HCT116 (cell line): Measurements from ENCODE around the gene MTURN. TPM values are rescaled to one million over a fixed set of nuclear protein-coding genes. Genes with fewer than 3 reads are reported as not detected.

Experiments
- ATAC-seq: fragments of 200-7000 bp; cut with Tn5 transposase; 2 replicates; pipeline ENCODE4 v1.9.1; 2020; ENCODE audit warnings: mild to moderate bottlenecking, moderate library complexity
- BruUV-seq: library from RNA; stranded (reverse); fragments of 400-500 nt; replicated peaks from 2 replicates; lab custom pipeline; 2021; lab: Mats Ljungman, UMichigan
- CTCF ChIA-PET: fragments of 300-600 bp; sonication (Branson Sonifier 250); formaldehyde crosslinking; loops from one replicate; lab custom pipeline; 2021; ENCODE audit warnings: antibody characterized with exemption; lab: Charles Lee
- POLR2A ChIA-PET: fragments of 300-600, 350-600 bp; sonication (Branson Sonifier 250); formaldehyde crosslinking; loops from one replicate; lab custom pipeline; 2021; ENCODE audit warnings: antibody characterized with exemption; lab: Charles Lee
- RAD21 ChIA-PET, 2 experiments: fragments of 300-600 bp; sonication (Branson Sonifier 250); formaldehyde crosslinking; loops; one replicate each; lab custom pipeline; 2023; ENCODE audit warnings: low total read pairs in 2 of 2; ENCODE audit not compliant: uncharacterized antibody in 2 of 2, unreplicated experiment in 2 of 2, low non-redundant PET in 1 of 2; lab: Charles Lee
- DNase-seq: peaks from one replicate; pipeline ENCODE4 v3.0.0-alpha.2; 2010; ENCODE audit warnings: low read depth, low spot score
- H2AFZ ChIP-seq: fragments of 200-600 bp; shearing (Covaris generic), sonication (generic); 2 replicates; pipeline ENCODE4 v1.6.1; 2017; ENCODE audit warnings: low read depth, mixed run types, mixed read lengths, antibody characterized with exemption, low read length; ENCODE audit not compliant: poor library complexity, severe bottlenecking
- H3K27ac ChIP-seq: 2 replicates; pipeline ENCODE4 v1.5.1; 2012; ENCODE audit warnings: low read depth, low read length
- H3K27me3 ChIP-seq: fragments of 200-600 bp; sonication (generic); 2 replicates; pipeline ENCODE4 v1.6.1; 2016; ENCODE audit warnings: mixed run types, low read length, mixed read lengths; ENCODE audit not compliant: insufficient read depth
- H3K36me3 ChIP-seq, 2 experiments: fragments of 200-500 bp in 1 of 2; fragments of 200-600 bp in 1 of 2; sonication (Bioruptor generic) in 1 of 2; sonication (generic) in 1 of 2; 2 replicates each; pipeline versions ENCODE4 v1.5.1 to v1.6.1; 2014 to 2016; ENCODE audit warnings: low read length in 2 of 2, inconsistent platforms in 1 of 2, mixed read lengths in 1 of 2, mixed run types in 1 of 2; ENCODE audit not compliant: insufficient read depth in 2 of 2, control insufficient read depth in 1 of 2
- H3K4me1 ChIP-seq, 2 experiments: fragments of 200-600 bp in 1 of 2; sonication (generic) in 1 of 2; 2 replicates each; pipeline versions ENCODE4 v1.5.1 to v1.6.1; 2012 to 2017; ENCODE audit warnings: low read length in 2 of 2, inconsistent platforms in 1 of 2, mild to moderate bottlenecking in 1 of 2, mixed read lengths in 1 of 2, mixed run types in 1 of 2, moderate library complexity in 1 of 2; ENCODE audit not compliant: insufficient read depth in 2 of 2, control insufficient read depth in 1 of 2
- H3K4me2 ChIP-seq: fragments of 200-600 bp; sonication (generic); 2 replicates; pipeline ENCODE4 v1.6.1; 2017; ENCODE audit warnings: mixed run types, low read length, mixed read lengths
- H3K4me3 ChIP-seq, 2 experiments: fragments of 200-600 bp in 1 of 2; sonication (generic) in 1 of 2; replicated peaks in 1 of 2; 2 replicates each; pipeline ENCODE4 v1.5.1; 2011 to 2016; ENCODE audit warnings: low read length in 2 of 2, control low read depth in 1 of 2, low read depth in 1 of 2, mild to moderate bottlenecking in 1 of 2, mixed read lengths in 1 of 2, mixed run types in 1 of 2
- H3K79me2 ChIP-seq: fragments of 200-600 bp; sonication (generic); 2 replicates; pipeline ENCODE4 v1.6.1; 2017; ENCODE audit warnings: mild to moderate bottlenecking, mixed run types, low read length, moderate library complexity, mixed read lengths; ENCODE audit not compliant: insufficient read depth
- H3K9ac ChIP-seq: fragments of 200-600 bp; sonication (generic); 2 replicates; pipeline ENCODE4 v1.6.1; 2016; ENCODE audit warnings: low read length, mixed read lengths
- H3K9me2 ChIP-seq: fragments of 200-600 bp; sonication (generic), shearing (Covaris generic); 2 replicates; pipeline ENCODE4 v1.6.1; 2017; ENCODE audit warnings: mixed run types, mild to moderate bottlenecking, moderate library complexity; ENCODE audit not compliant: insufficient read depth
- H3K9me3 ChIP-seq, 2 experiments: fragments of 200-500 bp in 1 of 2; fragments of 200-600 bp in 1 of 2; sonication (Bioruptor generic) in 1 of 2; sonication (generic) in 1 of 2; 2 replicates each; pipeline ENCODE4 v1.6.1; 2014 to 2017; ENCODE audit warnings: low read length in 2 of 2, mixed read lengths in 2 of 2, inconsistent platforms in 1 of 2, low read depth in 1 of 2, mild to moderate bottlenecking in 1 of 2, mixed run types in 1 of 2, moderate library complexity in 1 of 2; ENCODE audit not compliant: control insufficient read depth in 1 of 2, insufficient read depth in 1 of 2
- H4K20me1 ChIP-seq: fragments of 200-600 bp; sonication (generic), shearing (Covaris generic); 2 replicates; pipeline ENCODE4 v1.6.1; 2017; ENCODE audit warnings: mixed run types, mild to moderate bottlenecking, moderate library complexity; ENCODE audit not compliant: insufficient read depth
- ATF3 ChIP-seq: IDR thresholded peaks from 2 replicates; pipeline ENCODE4 v1.6.1; 2012
- CBX3 ChIP-seq: IDR thresholded peaks from 2 replicates; pipeline ENCODE4 v1.6.1; 2012; ENCODE audit warnings: low read depth
- CEBPB ChIP-seq: IDR thresholded peaks from 2 replicates; pipeline ENCODE4 v1.6.1; 2012; ENCODE audit warnings: low read depth
- EGR1 ChIP-seq: IDR thresholded peaks from 2 replicates; pipeline ENCODE4 v1.6.1; 2012; ENCODE audit warnings: low read depth
- EZH2 ChIP-seq: fragments of 200-600 bp; sonication (generic); IDR thresholded peaks from 2 replicates; pipeline ENCODE4 v1.6.1; 2017; ENCODE audit warnings: antibody characterized with exemption, mixed run types
- EZH2phosphoT487 ChIP-seq: fragments of 200-600 bp; IDR thresholded peaks from 2 replicates; pipeline ENCODE4 v1.6.1; 2018; ENCODE audit warnings: antibody characterized with exemption, borderline replicate concordance
- FOSL1 ChIP-seq: IDR thresholded peaks from 2 replicates; pipeline ENCODE4 v1.6.1; 2012; ENCODE audit warnings: low read depth
- JUND ChIP-seq: IDR thresholded peaks from 2 replicates; pipeline ENCODE4 v1.6.1; 2012
- POLR2A ChIP-seq: IDR thresholded peaks from 2 replicates; pipeline ENCODE4 v1.7.0; 2011; ENCODE audit warnings: borderline replicate concordance; ENCODE audit not compliant: insufficient read depth, insufficient read length; ENCODE audit errors: extremely low read depth
- POLR2AphosphoS5 ChIP-seq: IDR thresholded peaks from 2 replicates; pipeline ENCODE4 v1.6.1; 2011; ENCODE audit warnings: mild to moderate bottlenecking, low read depth, low read length, moderate library complexity
- RAD21 ChIP-seq: IDR thresholded peaks from 2 replicates; pipeline ENCODE4 v1.6.1; 2012; ENCODE audit warnings: low read depth, mild to moderate bottlenecking
- REST ChIP-seq: IDR thresholded peaks from 2 replicates; pipeline ENCODE4 v1.6.1; 2012; ENCODE audit warnings: low read depth
- SIN3A ChIP-seq: IDR thresholded peaks from 2 replicates; pipeline ENCODE4 v1.6.1; 2012; ENCODE audit warnings: low read depth
- SP1 ChIP-seq: IDR thresholded peaks from 2 replicates; pipeline ENCODE4 v1.6.1; 2012; ENCODE audit warnings: low read depth
- SRF ChIP-seq: IDR thresholded peaks from 2 replicates; pipeline ENCODE4 v1.6.1; 2012; ENCODE audit warnings: low read depth
- TCF7L2 ChIP-seq: IDR thresholded peaks from 2 replicates; pipeline ENCODE4 v1.7.0; 2011; ENCODE audit warnings: borderline replicate concordance, inconsistent platforms; ENCODE audit not compliant: insufficient read depth, insufficient read length; ENCODE audit errors: extremely low read depth
- YY1 ChIP-seq: IDR thresholded peaks from 2 replicates; pipeline ENCODE4 v1.6.1; 2011; ENCODE audit warnings: low read length, low read depth, moderate library complexity, mild to moderate bottlenecking; ENCODE audit not compliant: insufficient replicate concordance; ENCODE audit errors: extremely low read depth
- ZFX ChIP-seq: fragments of 450-650 bp; IDR thresholded peaks from 2 replicates; pipeline ENCODE4 v1.6.1; 2017
- ZNF274 ChIP-seq: fragments of 200-500 bp; sonication (Bioruptor generic); IDR thresholded peaks from 2 replicates; pipeline ENCODE4 v1.6.1; 2014; ENCODE audit warnings: mild to moderate bottlenecking, low read depth, low read length, inconsistent platforms
- intact Hi-C: fragments of 100-400 bp; cut with micrococcal nuclease; formaldehyde crosslinking; loops from 2 replicates; pipeline ENCODE4 v1.10.0; 2022
- total RNA-seq: library from RNA; stranded (reverse); gene quantifications from one replicate; pipeline ENCODE4 v1.2.1, GENCODE V29; 2021; ENCODE audit not compliant: unreplicated experiment
- TF ChIP-seq, protein P1 (sequence below), 3 experiments: fragments of 200-600 bp in 1 of 3; sonication (generic) in 1 of 3; IDR thresholded peaks in 2 of 3; conservative IDR thresholded peaks in 1 of 3; 2 replicates each; pipeline ENCODE4 v1.5.1; 2012 to 2017; ENCODE audit warnings: low read depth in 2 of 3, low read length in 2 of 3, antibody characterized with exemption in 1 of 3, borderline replicate concordance in 1 of 3, control low read depth in 1 of 3, mild to moderate bottlenecking in 1 of 3, mixed read lengths in 1 of 3, mixed run types in 1 of 3, moderate library complexity in 1 of 3; ENCODE audit not compliant: insufficient read depth in 1 of 3
- TF ChIP-seq, protein P2 (sequence below): IDR thresholded peaks from 2 replicates; pipeline ENCODE4 v1.6.1; 2012
- TF ChIP-seq, protein P3 (sequence below): IDR thresholded peaks from 2 replicates; pipeline ENCODE4 v1.6.1; 2011; ENCODE audit warnings: mild to moderate bottlenecking, low read length, moderate library complexity; ENCODE audit not compliant: insufficient replicate concordance; ENCODE audit errors: extremely low read depth

Gene MTURN
- total RNA-seq, 1 experiment from 2014 or later, result 7.5 TPM

GRCh38 chr7:30206491-30206890 lies 71.7 kb downstream of the MTURN start:
- H3K36me3 ChIP-seq, result no peaks in the 10 kb centered on the region
- H3K4me3 ChIP-seq, result 0 out of 4 replicates have a peak overlapping the region, but pooled peaks of 1 of the 2 experiments have one; percentile 3
- peak; percentile 63 for DNase-seq
- ChIA-PET POLR2A (no interaction called here), RAD21 (no interaction called here), CTCF (no interaction called here)
- peak overlapping the region; percentile 72 for H2AFZ ChIP-seq
- H3K9ac ChIP-seq, result peak overlapping the region; percentile 7
- H3K27me3 ChIP-seq, result no peaks in the 10 kb centered on the region
- intact Hi-C loops, result no loop called here
- peaks cover 13 to 17% of the 10 kb centered on the region in 2 experiments for H3K4me1 ChIP-seq
- peak overlapping the region; percentile 19; the same call in 1 of the 2 replicates for H3K27ac ChIP-seq
- no peaks in the 10 kb centered on the region for H4K20me1 ChIP-seq
- no TSS peak for BruUV-seq
- H3K9me2 ChIP-seq, result no peaks in the 10 kb centered on the region
- no peaks in the 10 kb centered on the region for H3K79me2 ChIP-seq
- H3K9me3 ChIP-seq, result no peaks in the 10 kb centered on the region
- peak overlapping the region; percentile 45 for H3K4me2 ChIP-seq
- ATAC-seq, result peak; percentile 92
- no peak for TF ChIP-seq ZFX
- TF ChIP-seq EZH2phosphoT487, result no peak
- TF ChIP-seq, protein P1, sequence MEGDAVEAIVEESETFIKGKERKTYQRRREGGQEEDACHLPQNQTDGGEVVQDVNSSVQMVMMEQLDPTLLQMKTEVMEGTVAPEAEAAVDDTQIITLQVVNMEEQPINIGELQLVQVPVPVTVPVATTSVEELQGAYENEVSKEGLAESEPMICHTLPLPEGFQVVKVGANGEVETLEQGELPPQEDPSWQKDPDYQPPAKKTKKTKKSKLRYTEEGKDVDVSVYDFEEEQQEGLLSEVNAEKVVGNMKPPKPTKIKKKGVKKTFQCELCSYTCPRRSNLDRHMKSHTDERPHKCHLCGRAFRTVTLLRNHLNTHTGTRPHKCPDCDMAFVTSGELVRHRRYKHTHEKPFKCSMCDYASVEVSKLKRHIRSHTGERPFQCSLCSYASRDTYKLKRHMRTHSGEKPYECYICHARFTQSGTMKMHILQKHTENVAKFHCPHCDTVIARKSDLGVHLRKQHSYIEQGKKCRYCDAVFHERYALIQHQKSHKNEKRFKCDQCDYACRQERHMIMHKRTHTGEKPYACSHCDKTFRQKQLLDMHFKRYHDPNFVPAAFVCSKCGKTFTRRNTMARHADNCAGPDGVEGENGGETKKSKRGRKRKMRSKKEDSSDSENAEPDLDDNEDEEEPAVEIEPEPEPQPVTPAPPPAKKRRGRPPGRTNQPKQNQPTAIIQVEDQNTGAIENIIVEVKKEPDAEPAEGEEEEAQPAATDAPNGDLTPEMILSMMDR (IDR thresholded peaks at IDR 0.05 in 2 of 3, conservative IDR thresholded peaks at IDR 0.05 in 1 of 3; ENCODE audit: borderline replicate concordance in 1 of 3, insufficient read depth in 1 of 3, low read depth in 2 of 3, low read length in 2 of 3), result no peak
- no peak for TF ChIP-seq POLR2A
- no peak for TF ChIP-seq SIN3A
- no peak for TF ChIP-seq SRF
- no peak for TF ChIP-seq CEBPB
- TF ChIP-seq ZNF274, result no peak
- no peak for TF ChIP-seq REST
- TF ChIP-seq, protein P2, sequence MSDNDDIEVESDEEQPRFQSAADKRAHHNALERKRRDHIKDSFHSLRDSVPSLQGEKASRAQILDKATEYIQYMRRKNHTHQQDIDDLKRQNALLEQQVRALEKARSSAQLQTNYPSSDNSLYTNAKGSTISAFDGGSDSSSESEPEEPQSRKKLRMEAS, result peak; percentile 54; the same call in 1 of the 2 replicates
- TF ChIP-seq RAD21, result no peak
- no peak for TF ChIP-seq POLR2AphosphoS5
- TF ChIP-seq SP1, result peak; percentile 28; the same call in 1 of the 2 replicates
- peak; percentile 56 for TF ChIP-seq FOSL1
- TF ChIP-seq, protein P3, sequence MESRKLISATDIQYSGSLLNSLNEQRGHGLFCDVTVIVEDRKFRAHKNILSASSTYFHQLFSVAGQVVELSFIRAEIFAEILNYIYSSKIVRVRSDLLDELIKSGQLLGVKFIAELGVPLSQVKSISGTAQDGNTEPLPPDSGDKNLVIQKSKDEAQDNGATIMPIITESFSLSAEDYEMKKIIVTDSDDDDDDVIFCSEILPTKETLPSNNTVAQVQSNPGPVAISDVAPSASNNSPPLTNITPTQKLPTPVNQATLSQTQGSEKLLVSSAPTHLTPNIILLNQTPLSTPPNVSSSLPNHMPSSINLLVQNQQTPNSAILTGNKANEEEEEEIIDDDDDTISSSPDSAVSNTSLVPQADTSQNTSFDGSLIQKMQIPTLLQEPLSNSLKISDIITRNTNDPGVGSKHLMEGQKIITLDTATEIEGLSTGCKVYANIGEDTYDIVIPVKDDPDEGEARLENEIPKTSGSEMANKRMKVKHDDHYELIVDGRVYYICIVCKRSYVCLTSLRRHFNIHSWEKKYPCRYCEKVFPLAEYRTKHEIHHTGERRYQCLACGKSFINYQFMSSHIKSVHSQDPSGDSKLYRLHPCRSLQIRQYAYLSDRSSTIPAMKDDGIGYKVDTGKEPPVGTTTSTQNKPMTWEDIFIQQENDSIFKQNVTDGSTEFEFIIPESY, result no peak
- no peak for TF ChIP-seq ATF3
- no peak for TF ChIP-seq EGR1
- TF ChIP-seq CBX3, result peak; percentile 60; the same call in 1 of the 2 replicates
- no peak for TF ChIP-seq YY1
- TF ChIP-seq EZH2, result no peak
- TF ChIP-seq JUND, result peak; percentile 43; the same call in 1 of the 2 replicates
- TF ChIP-seq TCF7L2, result no peak
